ENCODE results near the gene SGSM1.

DNA sequence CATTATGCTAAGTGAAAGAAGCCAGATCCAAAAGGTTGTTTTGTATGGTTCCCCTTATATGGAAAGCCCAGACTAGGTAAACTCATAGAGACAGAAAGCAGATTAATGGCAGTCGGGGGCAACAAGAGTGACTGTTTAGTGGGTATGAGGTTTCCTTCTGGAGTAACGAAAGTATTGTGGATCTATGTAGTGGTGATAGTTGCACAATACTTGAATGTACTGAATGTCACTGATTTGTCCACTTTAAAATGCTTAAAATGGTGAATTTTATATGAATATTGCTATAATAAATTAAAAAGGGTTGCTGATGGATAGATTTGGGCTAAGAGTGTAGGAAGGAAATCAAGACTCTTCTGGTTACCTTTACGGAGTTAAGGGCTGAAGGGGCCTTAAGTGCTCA, 10.0 kb upstream of the SGSM1 start:
- TF ChIP-seq POLR2A (IDR thresholded peaks at IDR 0.05), result no peak
- TF ChIP-seq, protein P1, sequence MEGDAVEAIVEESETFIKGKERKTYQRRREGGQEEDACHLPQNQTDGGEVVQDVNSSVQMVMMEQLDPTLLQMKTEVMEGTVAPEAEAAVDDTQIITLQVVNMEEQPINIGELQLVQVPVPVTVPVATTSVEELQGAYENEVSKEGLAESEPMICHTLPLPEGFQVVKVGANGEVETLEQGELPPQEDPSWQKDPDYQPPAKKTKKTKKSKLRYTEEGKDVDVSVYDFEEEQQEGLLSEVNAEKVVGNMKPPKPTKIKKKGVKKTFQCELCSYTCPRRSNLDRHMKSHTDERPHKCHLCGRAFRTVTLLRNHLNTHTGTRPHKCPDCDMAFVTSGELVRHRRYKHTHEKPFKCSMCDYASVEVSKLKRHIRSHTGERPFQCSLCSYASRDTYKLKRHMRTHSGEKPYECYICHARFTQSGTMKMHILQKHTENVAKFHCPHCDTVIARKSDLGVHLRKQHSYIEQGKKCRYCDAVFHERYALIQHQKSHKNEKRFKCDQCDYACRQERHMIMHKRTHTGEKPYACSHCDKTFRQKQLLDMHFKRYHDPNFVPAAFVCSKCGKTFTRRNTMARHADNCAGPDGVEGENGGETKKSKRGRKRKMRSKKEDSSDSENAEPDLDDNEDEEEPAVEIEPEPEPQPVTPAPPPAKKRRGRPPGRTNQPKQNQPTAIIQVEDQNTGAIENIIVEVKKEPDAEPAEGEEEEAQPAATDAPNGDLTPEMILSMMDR (IDR thresholded peaks at IDR 0.05), result no peak
